SK-N-SH treated with all-trans-retinoic acid at 6 μM for 48 hours (cell line): Measurements from ENCODE around the gene PRKG1.

ENCODE experiments used
- ATAC-seq: fragments of 200-7000 bp; cut with Tn5 transposase; 3 replicates; pipeline ENCODE4 v1.9.1; 2020; ENCODE audit warnings: mild to moderate bottlenecking, moderate library complexity
- ARNTL ChIP-seq: fragments of 450-650 bp; formaldehyde crosslinking; IDR thresholded peaks from 2 replicates; pipeline ENCODE4 v1.5.0; 2020; ENCODE audit warnings: low read depth, mild to moderate bottlenecking, moderate library complexity, borderline replicate concordance
- BACH2 ChIP-seq: fragments of 250-450 bp; sonication (Bioruptor Pico); IDR thresholded peaks from 2 replicates; pipeline ENCODE4 v1.9.0; 2021; ENCODE audit warnings: mild to moderate bottlenecking, borderline replicate concordance
- CSDC2 ChIP-seq: fragments of 250-450 bp; sonication (Bioruptor Pico); IDR thresholded peaks from 2 replicates; pipeline ENCODE4 v1.5.0; 2020; ENCODE audit warnings: mild to moderate bottlenecking, moderate library complexity
- ESRRG ChIP-seq: fragments of 250-450 bp; sonication (Bioruptor Pico); IDR thresholded peaks from 2 replicates; pipeline ENCODE4 v1.6.1; 2021; ENCODE audit warnings: mild to moderate bottlenecking
- GLIS3 ChIP-seq: fragments of 250-450 bp; sonication (Bioruptor Pico); IDR thresholded peaks from 2 replicates; pipeline ENCODE4 v1.5.0; 2020; ENCODE audit warnings: mild to moderate bottlenecking, moderate library complexity
- ISL1 ChIP-seq: fragments of 250-450 bp; sonication (Bioruptor Pico); IDR thresholded peaks from 2 replicates; pipeline ENCODE4 v2.1.2; 2022; ENCODE audit warnings: mild to moderate bottlenecking, moderate library complexity
- OSR1 ChIP-seq: fragments of 250-450 bp; sonication (Bioruptor Pico); IDR thresholded peaks from 2 replicates; pipeline ENCODE4 v1.8.0; 2022; ENCODE audit warnings: moderate library complexity, mild to moderate bottlenecking, inconsistent platforms
- PPARA ChIP-seq: fragments of 250-450 bp; sonication (Bioruptor Pico); IDR thresholded peaks from 2 replicates; pipeline ENCODE4 v1.5.0; 2020; ENCODE audit warnings: mild to moderate bottlenecking, borderline replicate concordance
- RARB ChIP-seq: fragments of 250-450 bp; sonication (Bioruptor Pico); IDR thresholded peaks from 2 replicates; pipeline ENCODE4 v1.8.0; 2021; ENCODE audit warnings: mild to moderate bottlenecking, moderate library complexity
- SNAI2 ChIP-seq: fragments of 250-450 bp; sonication (Bioruptor Pico); IDR thresholded peaks from 2 replicates; pipeline ENCODE4 v1.5.0; 2020; ENCODE audit warnings: mild to moderate bottlenecking, moderate library complexity
- TCF4 ChIP-seq: fragments of 250-450 bp; sonication (Bioruptor Pico); IDR thresholded peaks from 2 replicates; pipeline ENCODE4 v1.8.0; 2021; ENCODE audit warnings: mild to moderate bottlenecking, moderate library complexity, borderline replicate concordance
- TOX ChIP-seq: fragments of 250-450 bp; sonication (Bioruptor Pico); IDR thresholded peaks from 2 replicates; pipeline ENCODE4 v1.8.0; 2021; ENCODE audit warnings: mild to moderate bottlenecking, moderate library complexity, borderline replicate concordance
- ZC3H10 ChIP-seq: fragments of 250-450 bp; sonication (Bioruptor Pico); IDR thresholded peaks from 2 replicates; pipeline ENCODE4 v1.5.1; 2021; ENCODE audit warnings: mild to moderate bottlenecking, moderate library complexity
- ZFP3 ChIP-seq: fragments of 250-450 bp; sonication (Bioruptor Pico); IDR thresholded peaks from 2 replicates; pipeline ENCODE4 v1.5.0; 2020; ENCODE audit warnings: mild to moderate bottlenecking, moderate library complexity
- ZNF565 ChIP-seq: fragments of 450-650 bp; formaldehyde crosslinking; conservative IDR thresholded peaks from 2 replicates; pipeline ENCODE4 v1.5.0; 2020; ENCODE audit warnings: low read depth, mild to moderate bottlenecking, moderate library complexity
- ZNF70 ChIP-seq: fragments of 450-650 bp; formaldehyde crosslinking; IDR thresholded peaks from 2 replicates; pipeline ENCODE4 v1.5.0; 2020; ENCODE audit warnings: mild to moderate bottlenecking, moderate library complexity
- ZNF8 ChIP-seq: fragments of 450-650 bp; formaldehyde crosslinking; IDR thresholded peaks from 2 replicates; pipeline ENCODE4 v1.5.0; 2020; ENCODE audit warnings: mild to moderate bottlenecking, moderate library complexity
- TF ChIP-seq, protein P1 (sequence below): fragments of 250-450 bp; sonication (Bioruptor Pico); IDR thresholded peaks from 2 replicates; pipeline ENCODE4 v1.8.0; 2020; ENCODE audit warnings: mild to moderate bottlenecking, moderate library complexity, borderline replicate concordance
- TF ChIP-seq, protein P2 (sequence below): fragments of 250-450 bp; sonication (Bioruptor Pico); IDR thresholded peaks from 2 replicates; pipeline ENCODE4 v1.5.1; 2020; ENCODE audit warnings: low read depth, mild to moderate bottlenecking, moderate library complexity
- TF ChIP-seq, protein P3 (sequence below): fragments of 250-450 bp; sonication (Bioruptor Pico); IDR thresholded peaks from 2 replicates; pipeline ENCODE4 v1.8.0; 2021; ENCODE audit warnings: low read depth, mild to moderate bottlenecking, moderate library complexity, borderline replicate concordance
- TF ChIP-seq, protein P4 (sequence below): fragments of 250-450 bp; sonication (Bioruptor Pico); IDR thresholded peaks from 2 replicates; pipeline ENCODE4 v1.5.1; 2021; ENCODE audit warnings: mild to moderate bottlenecking, moderate library complexity
- TF ChIP-seq, protein P5 (sequence below): fragments of 250-450 bp; sonication (Bioruptor Pico); IDR thresholded peaks from 2 replicates; pipeline ENCODE4 v1.5.0; 2020; ENCODE audit warnings: mild to moderate bottlenecking, moderate library complexity

PRKG1 gene

DNA sequence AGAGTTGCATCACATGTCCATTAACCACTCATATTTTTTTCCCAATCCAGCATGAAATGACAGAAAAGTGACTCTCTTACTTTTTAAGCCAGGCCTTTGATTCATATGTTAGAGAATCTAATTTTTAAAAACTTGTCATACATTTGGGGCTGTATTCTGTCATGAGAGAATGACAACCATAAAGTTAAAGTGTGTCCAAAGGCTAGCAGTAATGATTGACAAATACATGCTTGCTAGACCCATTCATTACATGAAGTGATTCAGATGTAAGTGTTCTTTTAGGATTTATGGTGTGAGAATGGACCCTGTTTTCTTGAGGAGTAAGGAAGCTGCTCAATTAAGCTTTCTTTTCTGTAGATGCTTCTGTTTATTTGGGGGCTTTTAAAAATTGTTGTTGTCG, 549.7 kb downstream of the PRKG1 start:
- no peak for ATAC-seq

DNA sequence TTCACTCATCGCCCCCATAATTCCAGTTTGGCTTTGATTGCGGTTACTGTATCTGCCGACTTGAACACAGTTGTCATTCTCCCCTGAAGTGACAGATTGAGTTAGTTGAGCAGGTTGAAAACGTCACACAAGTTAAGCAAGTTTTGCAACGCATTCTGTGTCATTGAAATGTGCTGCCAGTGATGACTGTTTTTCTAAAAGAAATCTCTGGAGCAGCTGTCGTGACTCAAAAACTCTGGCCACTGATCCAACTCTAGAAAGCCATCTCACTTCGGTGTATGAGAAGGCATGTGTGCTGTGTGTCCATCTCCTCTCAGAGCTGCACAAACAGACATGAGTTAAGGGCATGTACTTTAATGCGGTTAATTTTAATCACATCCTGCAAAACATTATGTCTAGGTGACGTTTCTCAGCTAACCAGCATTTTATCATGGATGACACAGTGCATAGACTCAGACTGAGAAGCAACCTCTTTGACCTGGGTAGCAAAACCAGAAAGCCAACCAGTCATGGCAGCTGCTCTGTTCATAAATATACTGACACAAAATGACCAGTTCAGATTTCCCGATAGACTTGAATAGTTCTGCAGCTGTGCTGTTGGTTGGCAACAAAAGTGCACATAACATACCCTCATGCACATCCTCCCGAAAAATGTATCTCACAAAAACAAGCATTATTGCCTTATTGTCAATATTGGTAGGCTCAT, 555.8 kb downstream of the PRKG1 start:
- ATAC-seq: no peak
- TF ChIP-seq, protein P1, sequence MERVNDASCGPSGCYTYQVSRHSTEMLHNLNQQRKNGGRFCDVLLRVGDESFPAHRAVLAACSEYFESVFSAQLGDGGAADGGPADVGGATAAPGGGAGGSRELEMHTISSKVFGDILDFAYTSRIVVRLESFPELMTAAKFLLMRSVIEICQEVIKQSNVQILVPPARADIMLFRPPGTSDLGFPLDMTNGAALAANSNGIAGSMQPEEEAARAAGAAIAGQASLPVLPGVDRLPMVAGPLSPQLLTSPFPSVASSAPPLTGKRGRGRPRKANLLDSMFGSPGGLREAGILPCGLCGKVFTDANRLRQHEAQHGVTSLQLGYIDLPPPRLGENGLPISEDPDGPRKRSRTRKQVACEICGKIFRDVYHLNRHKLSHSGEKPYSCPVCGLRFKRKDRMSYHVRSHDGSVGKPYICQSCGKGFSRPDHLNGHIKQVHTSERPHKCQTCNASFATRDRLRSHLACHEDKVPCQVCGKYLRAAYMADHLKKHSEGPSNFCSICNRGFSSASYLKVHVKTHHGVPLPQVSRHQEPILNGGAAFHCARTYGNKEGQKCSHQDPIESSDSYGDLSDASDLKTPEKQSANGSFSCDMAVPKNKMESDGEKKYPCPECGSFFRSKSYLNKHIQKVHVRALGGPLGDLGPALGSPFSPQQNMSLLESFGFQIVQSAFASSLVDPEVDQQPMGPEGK (CRISPR knock-in tag): no peak
- TF ChIP-seq, protein P2, sequence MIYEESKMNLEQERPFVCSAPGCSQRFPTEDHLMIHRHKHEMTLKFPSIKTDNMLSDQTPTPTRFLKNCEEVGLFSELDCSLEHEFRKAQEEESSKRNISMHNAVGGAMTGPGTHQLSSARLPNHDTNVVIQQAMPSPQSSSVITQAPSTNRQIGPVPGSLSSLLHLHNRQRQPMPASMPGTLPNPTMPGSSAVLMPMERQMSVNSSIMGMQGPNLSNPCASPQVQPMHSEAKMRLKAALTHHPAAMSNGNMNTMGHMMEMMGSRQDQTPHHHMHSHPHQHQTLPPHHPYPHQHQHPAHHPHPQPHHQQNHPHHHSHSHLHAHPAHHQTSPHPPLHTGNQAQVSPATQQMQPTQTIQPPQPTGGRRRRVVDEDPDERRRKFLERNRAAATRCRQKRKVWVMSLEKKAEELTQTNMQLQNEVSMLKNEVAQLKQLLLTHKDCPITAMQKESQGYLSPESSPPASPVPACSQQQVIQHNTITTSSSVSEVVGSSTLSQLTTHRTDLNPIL (CRISPR knock-in tag): no peak
- TF ChIP-seq TOX (CRISPR knock-in tag) (no peak), ARNTL (CRISPR knock-in tag) (no peak), PPARA (CRISPR knock-in tag) (no peak), ZNF8 (no peak), ZNF565 (CRISPR knock-in tag) (no peak), ESRRG (CRISPR knock-in tag) (no peak), GLIS3 (CRISPR knock-in tag) (no peak), ISL1 (CRISPR knock-in tag) (no peak), TCF4 (no peak)
- TF ChIP-seq, protein P3, sequence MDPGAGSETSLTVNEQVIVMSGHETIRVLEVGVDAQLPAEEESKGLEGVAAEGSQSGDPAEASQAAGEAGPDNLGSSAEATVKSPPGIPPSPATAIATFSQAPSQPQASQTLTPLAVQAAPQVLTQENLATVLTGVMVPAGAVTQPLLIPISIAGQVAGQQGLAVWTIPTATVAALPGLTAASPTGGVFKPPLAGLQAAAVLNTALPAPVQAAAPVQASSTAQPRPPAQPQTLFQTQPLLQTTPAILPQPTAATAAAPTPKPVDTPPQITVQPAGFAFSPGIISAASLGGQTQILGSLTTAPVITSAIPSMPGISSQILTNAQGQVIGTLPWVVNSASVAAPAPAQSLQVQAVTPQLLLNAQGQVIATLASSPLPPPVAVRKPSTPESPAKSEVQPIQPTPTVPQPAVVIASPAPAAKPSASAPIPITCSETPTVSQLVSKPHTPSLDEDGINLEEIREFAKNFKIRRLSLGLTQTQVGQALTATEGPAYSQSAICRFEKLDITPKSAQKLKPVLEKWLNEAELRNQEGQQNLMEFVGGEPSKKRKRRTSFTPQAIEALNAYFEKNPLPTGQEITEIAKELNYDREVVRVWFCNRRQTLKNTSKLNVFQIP (CRISPR knock-in tag): no peak

More for the DNA sequence above, 549.7 kb downstream of the PRKG1 start:
- no peak for TF ChIP-seq ZNF8
- TF ChIP-seq ISL1 (CRISPR knock-in tag): peak; percentile 50
- no peak for TF ChIP-seq OSR1 (CRISPR knock-in tag)

DNA sequence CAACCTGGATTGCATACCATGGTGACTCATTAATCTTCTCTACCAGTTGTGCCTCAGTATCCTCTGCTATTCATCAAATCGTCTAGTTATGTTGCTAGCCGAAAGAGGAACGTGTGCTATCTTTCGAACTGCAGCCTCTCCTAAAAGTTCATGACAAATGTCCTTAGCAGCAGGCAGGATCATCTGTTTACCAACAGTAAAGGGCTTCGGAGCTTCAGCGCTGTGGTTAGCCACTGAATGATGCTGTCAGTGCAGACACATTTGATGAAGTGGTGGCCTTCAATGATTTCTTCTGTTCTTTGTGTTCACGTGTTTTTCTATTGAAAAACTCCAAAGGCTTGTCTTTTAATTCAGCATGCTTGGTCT, 556.3 kb downstream of the PRKG1 start:
- TF ChIP-seq CSDC2 (CRISPR knock-in tag): no peak
- TF ChIP-seq ESRRG (CRISPR knock-in tag): no peak
- TF ChIP-seq, protein P1 (CRISPR knock-in tag): no peak
- no peak for TF ChIP-seq ZFP3 (CRISPR knock-in tag)
- TF ChIP-seq, protein P4, sequence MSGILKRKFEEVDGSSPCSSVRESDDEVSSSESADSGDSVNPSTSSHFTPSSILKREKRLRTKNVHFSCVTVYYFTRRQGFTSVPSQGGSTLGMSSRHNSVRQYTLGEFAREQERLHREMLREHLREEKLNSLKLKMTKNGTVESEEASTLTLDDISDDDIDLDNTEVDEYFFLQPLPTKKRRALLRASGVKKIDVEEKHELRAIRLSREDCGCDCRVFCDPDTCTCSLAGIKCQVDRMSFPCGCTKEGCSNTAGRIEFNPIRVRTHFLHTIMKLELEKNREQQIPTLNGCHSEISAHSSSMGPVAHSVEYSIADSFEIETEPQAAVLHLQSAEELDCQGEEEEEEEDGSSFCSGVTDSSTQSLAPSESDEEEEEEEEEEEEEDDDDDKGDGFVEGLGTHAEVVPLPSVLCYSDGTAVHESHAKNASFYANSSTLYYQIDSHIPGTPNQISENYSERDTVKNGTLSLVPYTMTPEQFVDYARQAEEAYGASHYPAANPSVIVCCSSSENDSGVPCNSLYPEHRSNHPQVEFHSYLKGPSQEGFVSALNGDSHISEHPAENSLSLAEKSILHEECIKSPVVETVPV: no peak
- no peak for TF ChIP-seq ZNF70
- no peak for TF ChIP-seq BACH2 (CRISPR knock-in tag)
- TF ChIP-seq, protein P3 (CRISPR knock-in tag): no peak
- TF ChIP-seq RARB (CRISPR knock-in tag): no peak
- no peak for TF ChIP-seq ZNF565 (CRISPR knock-in tag)
- no peak for TF ChIP-seq OSR1 (CRISPR knock-in tag)
- TF ChIP-seq SNAI2 (CRISPR knock-in tag): no peak
- TF ChIP-seq ISL1 (CRISPR knock-in tag): no peak
- TF ChIP-seq TCF4: no peak
- TF ChIP-seq, protein P2 (CRISPR knock-in tag): no peak
- TF ChIP-seq, protein P5, sequence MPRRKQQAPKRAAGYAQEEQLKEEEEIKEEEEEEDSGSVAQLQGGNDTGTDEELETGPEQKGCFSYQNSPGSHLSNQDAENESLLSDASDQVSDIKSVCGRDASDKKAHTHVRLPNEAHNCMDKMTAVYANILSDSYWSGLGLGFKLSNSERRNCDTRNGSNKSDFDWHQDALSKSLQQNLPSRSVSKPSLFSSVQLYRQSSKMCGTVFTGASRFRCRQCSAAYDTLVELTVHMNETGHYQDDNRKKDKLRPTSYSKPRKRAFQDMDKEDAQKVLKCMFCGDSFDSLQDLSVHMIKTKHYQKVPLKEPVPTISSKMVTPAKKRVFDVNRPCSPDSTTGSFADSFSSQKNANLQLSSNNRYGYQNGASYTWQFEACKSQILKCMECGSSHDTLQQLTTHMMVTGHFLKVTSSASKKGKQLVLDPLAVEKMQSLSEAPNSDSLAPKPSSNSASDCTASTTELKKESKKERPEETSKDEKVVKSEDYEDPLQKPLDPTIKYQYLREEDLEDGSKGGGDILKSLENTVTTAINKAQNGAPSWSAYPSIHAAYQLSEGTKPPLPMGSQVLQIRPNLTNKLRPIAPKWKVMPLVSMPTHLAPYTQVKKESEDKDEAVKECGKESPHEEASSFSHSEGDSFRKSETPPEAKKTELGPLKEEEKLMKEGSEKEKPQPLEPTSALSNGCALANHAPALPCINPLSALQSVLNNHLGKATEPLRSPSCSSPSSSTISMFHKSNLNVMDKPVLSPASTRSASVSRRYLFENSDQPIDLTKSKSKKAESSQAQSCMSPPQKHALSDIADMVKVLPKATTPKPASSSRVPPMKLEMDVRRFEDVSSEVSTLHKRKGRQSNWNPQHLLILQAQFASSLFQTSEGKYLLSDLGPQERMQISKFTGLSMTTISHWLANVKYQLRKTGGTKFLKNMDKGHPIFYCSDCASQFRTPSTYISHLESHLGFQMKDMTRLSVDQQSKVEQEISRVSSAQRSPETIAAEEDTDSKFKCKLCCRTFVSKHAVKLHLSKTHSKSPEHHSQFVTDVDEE (CRISPR knock-in tag): no peak
- no peak for TF ChIP-seq ZNF8
- TF ChIP-seq ZC3H10: no peak

More for the DNA sequence above, 556.3 kb downstream of the PRKG1 start:
- no peak for ATAC-seq
